Uterus (tissue), 2 donors: Measurements from ENCODE around the gene SPDEF.

ENCODE experiments used
- POLR2A ChIP-seq, 2 donors: fragments of 450-650 bp; IDR thresholded peaks; one replicate each; pipeline ENCODE4 v1.6.1; 2016; ENCODE audit warnings: antibody characterized with exemption in 2 of 2, mild to moderate bottlenecking in 1 of 2, moderate library complexity in 1 of 2
- TF ChIP-seq, protein P1 (sequence below), 4 experiments: fragments of 200-600 bp in 2 of 4; fragments of 450-650 bp in 2 of 4; sonication (generic) in 2 of 4; IDR thresholded peaks; one replicate each; pipeline ENCODE4 v1.5.1; 2016 to 2019; ENCODE audit warnings: antibody characterized with exemption in 4 of 4, mild to moderate bottlenecking in 2 of 4, moderate library complexity in 1 of 4

DNA sequence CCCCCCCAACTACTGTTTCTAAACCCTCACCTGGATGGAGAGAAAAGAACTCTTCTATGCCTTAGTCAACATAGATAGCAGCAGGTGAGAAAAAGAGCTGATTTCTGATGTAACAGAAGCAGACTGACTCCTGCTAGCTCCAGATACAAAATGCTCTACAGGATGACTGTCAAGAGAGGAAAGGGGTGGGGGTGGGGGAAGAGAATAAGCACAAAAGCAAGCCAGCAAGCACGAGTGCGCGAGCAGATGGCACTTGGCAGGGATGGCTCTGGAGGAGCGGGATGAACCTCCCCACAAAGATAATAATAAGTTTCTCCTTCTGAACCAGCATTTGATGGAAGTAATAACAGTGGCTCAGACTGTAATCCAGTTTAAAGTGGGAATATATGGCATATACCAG is 45.6 kb upstream of the SPDEF start:
- TF ChIP-seq, protein P1, sequence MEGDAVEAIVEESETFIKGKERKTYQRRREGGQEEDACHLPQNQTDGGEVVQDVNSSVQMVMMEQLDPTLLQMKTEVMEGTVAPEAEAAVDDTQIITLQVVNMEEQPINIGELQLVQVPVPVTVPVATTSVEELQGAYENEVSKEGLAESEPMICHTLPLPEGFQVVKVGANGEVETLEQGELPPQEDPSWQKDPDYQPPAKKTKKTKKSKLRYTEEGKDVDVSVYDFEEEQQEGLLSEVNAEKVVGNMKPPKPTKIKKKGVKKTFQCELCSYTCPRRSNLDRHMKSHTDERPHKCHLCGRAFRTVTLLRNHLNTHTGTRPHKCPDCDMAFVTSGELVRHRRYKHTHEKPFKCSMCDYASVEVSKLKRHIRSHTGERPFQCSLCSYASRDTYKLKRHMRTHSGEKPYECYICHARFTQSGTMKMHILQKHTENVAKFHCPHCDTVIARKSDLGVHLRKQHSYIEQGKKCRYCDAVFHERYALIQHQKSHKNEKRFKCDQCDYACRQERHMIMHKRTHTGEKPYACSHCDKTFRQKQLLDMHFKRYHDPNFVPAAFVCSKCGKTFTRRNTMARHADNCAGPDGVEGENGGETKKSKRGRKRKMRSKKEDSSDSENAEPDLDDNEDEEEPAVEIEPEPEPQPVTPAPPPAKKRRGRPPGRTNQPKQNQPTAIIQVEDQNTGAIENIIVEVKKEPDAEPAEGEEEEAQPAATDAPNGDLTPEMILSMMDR (IDR thresholded peaks at IDR 0.05), result no peak
- TF ChIP-seq POLR2A (IDR thresholded peaks at IDR 0.05), result no peak
